CD4-positive, alpha-beta T cell treated with Interferon alpha-2 for 1 hour (primary cell): ENCODE data around the gene AMN1.
A peak's percentile ranks its signal among the peaks of the same experiment; 100 is the strongest.
"Not testable (repeated sequence)": the region's sequence is repeated elsewhere in the genome, so short reads cannot be mapped to it uniquely, and the experiment has no call there.

Experiments
- DNase-seq, 2 donors: peaks; one replicate each; pipeline ENCODE4 v3.0.0-alpha.2; 2020 to 2022

The AMN1 gene

GRCh38 chr12:31672521-31672920, 56.3 kb downstream of the AMN1 start:
- no peak for DNase-seq

- not testable (repeated sequence) for DNase-seq
Observed at GRCh38 chr12:31669582-31669981, 59.2 kb downstream of the AMN1 start.

GRCh38 chr12:31669020-31669419, 59.8 kb downstream of the AMN1 start:
- DNase-seq: no peak

GRCh38 chr12:31664038-31664437, 64.8 kb downstream of the AMN1 start:
- DNase-seq: no peak

GRCh38 chr12:31663576-31663975, 65.2 kb downstream of the AMN1 start:
- no peak for DNase-seq

GRCh38 chr12:31662176-31662849, 66.5 kb downstream of the AMN1 start:
- DNase-seq: no peak

- DNase-seq: peak; percentile 95 to 96
Observed at GRCh38 chr12:31659087-31659942, 69.5 kb downstream of the AMN1 start, which contains the start of gene ETFBKMT. TSS of gene ETFBKMT (plus strand) at chr12:31659688. CDS start at chr12:31661954, 2,266 bp downstream.

GRCh38 chr12:31658471-31659086, 70.2 kb downstream of the AMN1 start:
- peak in 1 of 2 donors; percentile 4 for DNase-seq

- no peak for DNase-seq
Observed at GRCh38 chr12:31655792-31656191, 73.0 kb downstream of the AMN1 start.

GRCh38 chr12:31655208-31655607, 73.6 kb downstream of the AMN1 start:
- no peak for DNase-seq

- no peak for DNase-seq
Observed at GRCh38 chr12:31651893-31652521, 76.8 kb downstream of the AMN1 start.

GRCh38 chr12:31650918-31651317, 77.9 kb downstream of the AMN1 start:
- DNase-seq: no peak

- DNase-seq: no peak
Observed at GRCh38 chr12:31647086-31647491, 81.7 kb downstream of the AMN1 start.

- DNase-seq: no peak
Observed at GRCh38 chr12:31645924-31646323, 82.9 kb downstream of the AMN1 start.

- no peak for DNase-seq
Observed at GRCh38 chr12:31644536-31644935, 84.3 kb downstream of the AMN1 start.

- no peak for DNase-seq
Observed at GRCh38 chr12:31641509-31642090, 87.2 kb downstream of the AMN1 start.

GRCh38 chr12:31634620-31635019, 94.2 kb downstream of the AMN1 start:
- no peak for DNase-seq

GRCh38 chr12:31633464-31633863, 95.4 kb downstream of the AMN1 start:
- no peak for DNase-seq

- no peak for DNase-seq
Observed at GRCh38 chr12:31631809-31632208, 97.0 kb downstream of the AMN1 start.

GRCh38 chr12:31631023-31631724, 97.6 kb downstream of the AMN1 start:
- DNase-seq: no peak

- DNase-seq: no peak
Observed at GRCh38 chr12:31629756-31630732, 98.8 kb downstream of the AMN1 start.
